HG03196 (cell line): ENCODE results near the gene PTPRS.

Experiments
- ATAC-seq: cut with Tn5 transposase; IDR thresholded peaks from one replicate; pipeline ENCODE4 v1.9.1; 2021; ENCODE audit not compliant: unreplicated experiment

PTPRS gene

DNA sequence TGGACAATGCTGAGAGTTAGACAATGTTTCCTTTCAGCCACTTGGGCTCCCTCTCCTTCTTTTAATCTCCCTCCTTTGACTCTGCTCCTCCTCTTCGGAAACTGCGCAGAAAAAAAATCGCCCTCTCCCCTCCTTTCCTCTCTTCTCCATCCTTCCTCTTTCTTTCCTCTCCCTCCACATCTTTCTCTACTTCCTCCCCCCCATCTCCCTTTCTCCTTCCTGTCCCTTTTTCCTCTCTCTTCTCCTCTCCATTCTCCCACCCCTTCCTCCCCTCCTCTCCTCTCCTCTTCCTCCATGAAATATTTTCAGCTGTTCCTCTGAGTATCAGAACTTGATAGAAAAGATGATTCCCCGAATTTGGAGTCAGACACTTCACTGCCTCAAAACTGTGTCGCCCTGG is 15.1 kb upstream of the PTPRS start:
- ATAC-seq: no peak

DNA sequence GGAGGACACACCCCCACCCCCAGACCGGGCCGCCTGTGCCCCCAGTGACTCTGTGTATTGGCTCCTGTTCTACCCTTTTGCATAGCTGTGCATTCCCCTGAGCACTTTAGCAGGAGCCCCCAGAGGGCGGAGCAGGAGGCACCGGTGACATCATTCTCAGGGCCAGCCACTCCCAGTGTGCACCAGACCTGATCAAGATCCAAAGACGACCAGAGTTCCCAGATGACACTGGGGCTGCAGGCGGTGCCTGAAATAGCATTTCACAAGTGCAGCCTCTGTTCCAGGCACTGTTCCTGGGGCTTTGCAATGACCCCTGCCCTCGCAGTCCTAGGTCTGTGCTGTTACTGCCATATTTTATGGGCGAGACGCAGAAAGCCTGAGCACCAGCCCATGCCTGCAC is 14.5 kb upstream of the PTPRS start:
- no peak for ATAC-seq

DNA sequence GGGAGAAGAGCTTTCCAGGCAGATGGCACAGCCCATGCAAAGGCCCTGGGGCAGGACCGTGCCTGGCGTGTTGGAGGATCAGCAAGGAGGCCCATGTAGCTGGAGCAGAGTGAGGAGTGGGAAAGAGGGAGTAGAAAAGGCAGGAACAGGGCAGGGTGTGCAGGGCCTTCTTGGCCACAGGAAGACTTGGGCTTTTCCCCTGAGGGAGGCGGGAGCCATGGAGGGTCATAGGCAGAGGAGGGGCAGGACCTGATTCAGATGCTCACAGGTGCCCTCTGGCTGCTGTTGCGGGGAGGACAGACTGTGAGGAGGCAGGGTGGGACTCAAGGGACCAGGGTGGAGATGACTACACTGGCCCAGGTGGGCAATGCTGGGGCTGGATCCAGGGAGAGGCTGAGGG is 13.8 kb upstream of the PTPRS start:
- ATAC-seq: no peak

DNA sequence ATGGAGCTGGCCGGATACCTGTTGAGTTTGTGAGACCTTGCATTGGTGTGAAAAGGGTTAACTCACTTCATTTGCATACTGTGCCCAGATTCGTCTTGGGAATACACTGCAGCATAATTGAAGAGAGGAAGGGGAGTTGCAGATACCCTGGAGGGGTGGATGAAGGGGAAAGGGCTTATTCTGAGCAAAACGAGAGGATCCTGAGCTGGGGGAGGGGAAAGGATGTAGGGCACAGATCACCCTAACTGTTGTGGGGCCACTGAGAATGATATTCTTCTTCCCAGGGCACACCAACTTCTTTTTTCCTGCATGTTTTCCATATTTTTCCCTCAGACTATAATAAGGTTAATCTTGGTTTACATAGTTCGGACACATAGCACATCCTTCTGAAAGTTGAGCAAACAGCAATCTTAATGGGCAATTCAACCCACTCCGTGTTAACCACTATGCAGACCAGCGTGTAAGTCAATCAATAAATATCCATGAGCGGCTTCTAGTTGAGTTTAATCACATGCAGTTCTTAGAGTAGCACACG is 11.7 kb upstream of the PTPRS start:
- no peak for ATAC-seq

DNA sequence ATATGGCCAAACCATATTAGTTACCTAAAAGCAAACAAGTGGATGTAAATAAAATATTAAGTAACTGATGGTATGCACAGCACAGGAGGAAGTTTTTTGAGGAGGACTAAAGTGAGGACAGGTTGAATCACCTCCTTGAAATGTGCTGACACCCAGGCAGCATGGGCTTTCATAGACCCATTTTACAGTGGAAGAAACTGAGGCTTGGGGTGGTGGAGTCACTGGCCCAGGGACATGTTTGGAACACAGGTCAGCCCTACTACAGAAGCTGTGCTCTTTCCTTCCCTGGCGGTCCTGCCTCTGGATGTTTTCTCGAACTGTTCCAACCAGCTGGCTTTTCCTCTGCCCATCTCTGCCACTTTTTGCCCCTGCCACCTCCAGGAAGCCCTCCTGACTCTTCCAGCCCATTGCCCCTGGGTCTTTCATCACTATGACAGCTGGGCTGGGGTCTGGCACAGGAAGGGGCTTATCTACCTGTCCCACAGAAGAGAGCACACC is 11.2 kb upstream of the PTPRS start:
- no peak for ATAC-seq

DNA sequence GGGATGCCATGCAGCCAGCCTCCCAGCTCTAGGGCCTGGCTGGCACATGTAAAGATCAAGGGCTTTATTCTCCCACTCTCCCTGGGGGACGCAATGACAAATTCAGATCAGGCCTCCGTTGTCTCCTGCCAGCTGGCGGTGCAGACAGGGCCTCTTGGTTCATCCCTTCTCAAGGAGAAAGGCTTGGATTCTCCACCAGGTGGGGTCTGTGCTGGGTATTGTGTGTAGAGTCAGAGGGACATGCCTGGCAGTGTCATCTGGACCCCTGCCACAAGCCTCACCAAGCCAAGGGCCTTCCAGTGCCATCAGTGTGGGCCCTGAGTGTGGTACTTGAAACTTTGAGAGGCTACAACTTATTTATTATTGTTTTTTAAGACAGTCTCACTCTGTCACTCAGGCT is 8.4 kb upstream of the PTPRS start:
- ATAC-seq: no peak

DNA sequence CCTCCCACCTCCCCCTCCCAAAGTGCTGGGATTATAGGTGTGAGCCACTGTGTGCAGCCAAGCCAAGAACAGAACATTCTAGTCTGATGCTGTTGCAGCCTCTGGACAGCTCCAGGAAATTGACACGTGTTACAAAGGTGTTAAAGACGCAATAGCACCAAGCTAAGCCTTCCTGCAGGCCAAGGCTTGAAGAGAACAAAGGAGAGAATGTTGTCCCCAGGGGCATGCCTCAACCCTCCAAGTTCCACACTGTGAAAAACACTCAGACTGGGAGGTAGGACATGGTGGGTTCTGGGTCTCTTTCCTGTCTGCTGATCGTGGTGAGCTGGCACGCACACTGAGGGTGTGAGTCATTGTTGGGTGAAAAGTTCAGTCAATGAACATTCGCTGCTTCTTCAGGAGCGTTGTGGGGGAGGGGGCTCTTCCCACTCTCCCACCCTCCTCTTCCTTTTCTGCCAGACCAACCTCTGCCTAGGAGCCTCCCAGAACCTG is 5.3 kb upstream of the PTPRS start:
- no peak for ATAC-seq

DNA sequence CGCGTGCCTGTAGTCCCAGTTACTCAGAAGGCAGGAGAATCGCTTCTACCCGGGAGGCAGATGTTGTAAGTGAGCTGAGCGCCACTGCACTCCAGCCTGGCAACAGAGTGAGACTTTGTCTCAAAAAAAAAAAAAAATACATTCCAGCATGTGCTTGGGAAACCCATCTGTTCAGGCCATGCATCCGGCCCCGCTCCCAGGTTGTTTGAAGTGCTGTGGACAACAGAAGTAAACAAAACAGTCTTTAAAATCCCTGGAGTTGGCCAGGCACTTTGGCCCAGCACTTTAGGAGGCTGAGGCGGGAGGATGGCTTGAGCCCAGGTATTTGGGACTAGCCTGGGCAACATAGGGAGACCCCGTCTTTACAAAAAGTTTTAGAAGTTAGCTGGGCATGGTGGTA is 3.2 kb upstream of the PTPRS start:
- ATAC-seq: no peak

DNA sequence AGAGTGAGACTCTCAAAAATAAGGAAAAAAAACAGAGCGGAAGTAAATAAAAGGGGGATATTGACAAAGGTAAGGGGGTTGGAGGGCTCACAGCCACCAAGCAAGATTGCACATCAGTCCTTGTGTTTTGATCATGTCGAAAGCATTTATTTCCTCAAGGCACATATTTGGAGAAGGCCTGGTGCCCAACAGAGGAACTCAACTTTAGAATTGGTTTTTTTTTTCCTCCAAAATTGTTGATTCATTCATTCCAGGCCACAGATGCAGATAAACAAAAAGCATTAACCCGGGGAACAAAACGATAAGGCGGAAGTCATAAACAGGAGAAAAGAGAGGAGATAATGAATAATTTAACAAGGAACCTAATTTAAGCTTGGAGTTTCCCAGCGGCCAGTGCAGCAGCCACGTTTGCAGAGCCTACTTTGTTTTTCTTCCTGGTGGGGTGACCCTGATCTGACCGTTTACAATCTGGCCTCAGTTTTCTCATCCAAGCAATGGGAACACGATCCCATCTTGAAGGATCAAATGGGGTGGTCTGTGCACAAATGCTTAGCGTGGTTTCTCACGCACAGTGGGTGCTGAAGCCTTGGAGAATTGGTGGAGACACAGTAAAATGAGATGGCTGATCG is 2.1 kb upstream of the PTPRS start:
- ATAC-seq: no peak

DNA sequence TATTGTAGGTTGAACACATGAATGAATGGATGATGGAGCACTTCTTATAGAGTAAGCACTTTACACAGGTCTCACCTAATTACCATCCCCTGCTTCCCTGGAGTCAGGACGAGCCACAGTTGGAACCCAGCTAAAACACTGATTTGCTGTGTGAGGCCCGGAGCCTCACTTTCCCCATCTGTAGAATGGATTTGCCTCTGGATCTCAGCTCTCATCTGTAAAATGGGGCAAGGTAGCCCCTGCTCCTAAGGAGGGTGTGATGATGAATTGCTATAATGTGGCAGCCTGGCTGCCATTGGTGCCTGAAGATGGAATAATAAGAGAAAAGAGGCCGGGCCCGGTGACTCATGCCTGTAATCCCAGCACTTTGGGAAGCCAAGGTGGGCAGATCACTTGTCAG is 1.4 kb upstream of the PTPRS start:
- ATAC-seq: no peak

DNA sequence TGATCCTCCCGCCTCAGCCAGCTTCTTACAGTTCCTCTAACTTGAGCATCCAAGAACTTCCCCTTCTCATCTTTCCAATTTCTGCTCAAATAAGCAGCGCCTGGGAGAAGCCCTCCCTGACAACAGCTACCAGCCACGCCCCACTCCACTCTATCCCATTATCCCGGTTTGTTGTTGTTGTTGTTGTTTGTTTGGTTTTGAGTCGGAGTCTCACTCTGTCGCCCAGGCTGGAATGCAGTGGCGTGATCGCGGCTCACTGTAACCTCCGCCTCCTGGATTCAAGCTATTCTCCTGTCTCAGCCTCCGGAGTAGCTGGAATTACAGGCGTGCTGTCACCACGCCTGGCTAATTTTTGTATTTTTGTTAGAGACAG is 822 bp upstream of the PTPRS start:
- no peak for ATAC-seq

DNA sequence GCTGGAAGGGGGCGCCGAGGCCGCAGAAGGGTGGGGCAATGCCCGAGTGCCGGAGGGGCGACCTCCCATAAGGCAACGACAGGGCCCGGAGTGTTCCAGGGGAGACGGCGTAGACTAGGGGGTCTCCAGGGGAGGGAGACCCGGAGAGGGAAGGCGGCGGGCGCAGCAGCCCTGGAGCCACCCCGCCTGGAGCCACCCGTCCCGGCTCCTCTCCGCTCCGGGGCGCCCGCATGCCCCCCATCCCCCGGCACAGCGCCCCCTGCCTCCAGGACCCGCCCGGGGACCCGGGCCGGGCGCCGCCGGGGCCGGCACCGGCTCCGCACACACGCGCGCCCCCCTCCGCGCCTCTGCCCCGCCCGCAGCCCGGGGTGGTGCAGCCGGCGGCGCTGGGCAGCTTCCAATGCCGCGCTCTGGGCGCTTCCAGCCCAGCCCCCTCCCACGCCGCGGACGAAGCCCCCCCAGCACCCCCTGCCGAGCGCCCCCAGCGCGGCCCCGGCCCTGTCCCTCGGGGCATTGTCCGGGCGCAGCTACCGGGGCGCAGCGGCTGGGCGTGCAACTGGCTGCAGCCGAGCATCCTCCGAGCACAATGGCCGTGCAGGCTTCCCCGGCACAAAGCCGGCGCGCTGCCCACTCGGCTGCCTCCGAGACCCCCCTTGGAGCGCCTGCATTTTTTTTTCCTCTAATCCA is 519 bp downstream of the PTPRS start:
- ATAC-seq: no peak

DNA sequence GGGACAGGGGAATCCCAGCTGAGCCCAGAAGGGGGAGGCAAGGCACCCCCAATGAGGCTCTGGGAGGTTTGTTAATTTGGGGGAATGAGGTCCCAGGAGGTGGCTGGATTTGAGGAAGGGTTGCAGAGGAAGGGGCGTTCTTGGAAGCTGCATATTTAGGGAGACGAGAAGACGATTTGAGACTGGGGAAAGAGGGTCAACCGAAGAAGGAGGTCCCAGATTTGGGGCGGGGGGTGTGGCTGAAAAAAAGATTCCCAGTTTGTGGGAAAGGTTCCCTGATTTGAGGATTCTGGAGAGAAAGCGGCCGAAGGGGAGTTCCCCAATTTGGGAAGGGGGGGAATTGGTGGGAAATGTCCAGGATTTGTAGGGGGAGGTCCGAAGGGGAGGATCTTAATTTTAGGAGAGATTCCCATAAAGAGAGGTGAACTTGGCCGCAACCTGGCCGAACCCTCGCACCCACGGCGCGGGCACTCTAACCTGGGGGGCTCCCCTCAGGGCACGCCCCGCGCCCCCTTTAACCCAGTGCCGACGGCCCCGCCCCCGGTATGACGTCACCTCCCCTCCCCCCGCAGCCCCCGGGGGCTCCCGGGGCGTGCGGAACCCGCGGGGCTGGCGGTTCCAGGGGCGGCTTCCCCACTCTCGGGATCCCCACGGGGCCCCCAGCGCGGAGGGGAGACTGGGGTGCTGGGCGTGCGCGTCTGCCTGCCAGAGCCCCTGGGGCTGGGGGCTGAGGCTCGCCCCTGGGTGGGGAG is 1.2 kb downstream of the PTPRS start:
- no peak for ATAC-seq

DNA sequence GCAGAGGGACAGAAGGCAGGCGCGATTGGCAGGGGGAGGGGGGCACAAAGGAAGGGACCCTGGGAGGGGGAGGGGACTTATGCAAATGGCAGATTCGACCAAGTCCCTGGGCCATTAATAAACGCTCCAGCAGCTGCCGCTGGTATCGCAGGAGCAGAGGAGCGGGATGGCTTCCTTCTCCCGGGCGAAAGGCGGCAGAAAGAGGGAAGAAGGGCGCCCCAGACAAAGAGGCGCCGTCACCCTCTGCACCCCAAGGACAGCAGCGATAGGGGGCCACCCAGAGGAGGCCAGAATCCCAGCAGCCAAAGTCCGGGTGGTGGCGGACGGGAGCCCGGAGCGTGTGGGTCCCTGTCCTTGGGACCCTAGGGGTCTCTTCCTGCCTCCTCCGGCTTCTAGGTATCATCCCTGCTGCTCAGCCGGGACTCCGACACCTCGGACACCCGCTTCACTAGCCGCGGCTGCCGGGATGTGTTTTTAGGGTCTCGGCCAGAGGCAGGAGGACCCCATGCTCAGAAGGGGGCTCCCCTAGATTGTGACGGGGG is 1.9 kb downstream of the PTPRS start:
- no peak for ATAC-seq

DNA sequence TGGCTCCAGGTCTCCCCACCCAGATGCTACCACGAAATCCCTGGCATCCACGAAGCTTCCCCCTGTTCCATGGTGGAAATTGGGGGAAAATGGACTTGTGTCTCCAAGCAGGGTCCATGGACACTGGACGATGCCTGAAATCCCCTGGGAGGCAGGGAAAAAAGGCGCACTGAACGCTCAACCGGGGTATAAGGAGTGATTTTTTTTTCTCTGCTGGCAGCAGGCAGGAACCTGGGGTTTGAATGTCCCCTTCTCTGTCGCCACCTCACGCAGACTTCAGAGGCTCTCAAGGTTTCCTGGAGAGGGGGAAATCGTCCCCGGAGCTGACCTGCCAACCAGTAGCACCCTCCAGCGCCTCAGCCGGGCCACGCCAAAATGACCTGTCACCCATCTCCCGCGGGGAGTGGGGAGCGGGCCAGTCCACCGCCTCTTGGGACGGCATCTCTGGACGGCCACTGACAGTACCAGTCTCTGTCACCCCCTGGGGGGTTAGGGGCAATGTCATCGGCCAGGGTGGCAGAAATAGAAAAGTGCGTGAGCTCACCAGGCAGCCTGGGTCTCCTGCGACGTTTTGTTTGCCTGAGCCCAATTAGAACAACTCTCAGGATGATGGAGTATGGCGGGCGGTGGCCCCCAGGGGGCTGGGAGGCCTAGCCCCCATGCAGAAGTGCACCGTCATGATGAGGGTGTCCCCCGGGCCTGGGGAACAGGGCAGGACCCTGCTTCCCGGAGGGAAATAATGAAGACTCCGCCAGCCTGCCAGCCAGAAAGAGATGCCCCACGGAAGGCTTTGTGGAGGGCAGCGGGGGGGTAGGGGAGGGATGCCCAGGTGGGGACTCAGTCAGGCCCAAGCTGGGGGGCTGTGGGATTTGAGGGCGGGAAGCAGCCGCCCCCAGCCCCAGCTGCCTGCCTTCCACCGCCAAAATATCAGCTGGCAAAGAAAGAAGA is 2.6 kb downstream of the PTPRS start:
- no peak for ATAC-seq

DNA sequence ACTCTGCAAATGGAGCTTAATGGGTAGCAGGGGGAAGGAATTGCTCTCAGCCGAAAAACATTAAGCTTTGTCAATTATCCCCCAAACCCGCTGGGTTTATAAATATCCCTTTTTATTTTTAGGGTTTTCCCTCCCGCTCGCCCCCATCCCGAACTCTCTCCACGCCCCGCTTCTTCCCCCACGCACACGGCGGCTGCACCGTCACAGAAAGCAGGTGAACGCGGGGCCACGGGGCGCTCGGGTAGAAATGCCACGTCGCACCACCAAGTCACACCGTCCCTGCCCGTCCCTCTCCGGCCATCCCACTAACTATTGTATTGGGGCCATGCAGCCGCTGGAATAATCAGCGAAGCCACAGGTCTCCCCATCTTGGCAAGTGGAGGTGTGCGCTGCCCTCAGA is 3.5 kb downstream of the PTPRS start:
- ATAC-seq: no peak

DNA sequence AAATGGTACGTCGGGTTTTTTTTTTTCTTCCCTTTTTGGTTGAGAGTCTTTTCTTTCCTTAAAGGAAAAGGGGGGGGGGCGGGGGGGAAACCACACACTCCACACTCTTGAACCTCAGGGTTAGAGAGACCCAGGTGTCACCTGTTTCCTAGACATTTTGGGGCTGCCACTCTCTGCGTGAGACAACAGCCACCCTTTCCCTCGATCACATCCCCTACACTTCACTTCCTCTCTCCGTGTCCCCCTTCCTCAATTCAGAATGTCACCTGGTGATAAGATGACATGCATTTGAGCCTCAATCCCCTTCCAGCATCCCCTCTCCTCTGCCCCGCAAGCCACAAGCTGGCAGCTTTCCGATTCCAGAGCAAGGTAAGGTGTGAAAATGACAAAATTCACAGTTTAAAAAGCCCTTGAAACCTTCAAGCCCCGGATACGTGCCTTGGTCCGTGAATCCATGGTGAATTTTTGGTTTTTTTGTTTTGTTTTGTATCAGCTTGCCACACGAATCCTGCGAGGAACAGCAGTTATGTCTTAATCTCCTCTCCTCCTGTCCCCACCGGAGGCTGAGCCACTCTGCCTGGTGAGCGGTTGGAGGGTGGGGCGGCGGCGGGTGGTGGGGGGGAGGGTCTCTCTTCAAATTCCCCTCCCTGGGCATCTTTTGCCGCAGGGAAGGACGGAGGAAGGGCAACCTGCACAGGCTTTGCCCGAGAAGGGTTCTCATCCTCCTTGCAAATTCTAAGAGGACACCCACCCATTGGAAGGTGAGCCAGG is 4.2 kb downstream of the PTPRS start:
- ATAC-seq: no peak

DNA sequence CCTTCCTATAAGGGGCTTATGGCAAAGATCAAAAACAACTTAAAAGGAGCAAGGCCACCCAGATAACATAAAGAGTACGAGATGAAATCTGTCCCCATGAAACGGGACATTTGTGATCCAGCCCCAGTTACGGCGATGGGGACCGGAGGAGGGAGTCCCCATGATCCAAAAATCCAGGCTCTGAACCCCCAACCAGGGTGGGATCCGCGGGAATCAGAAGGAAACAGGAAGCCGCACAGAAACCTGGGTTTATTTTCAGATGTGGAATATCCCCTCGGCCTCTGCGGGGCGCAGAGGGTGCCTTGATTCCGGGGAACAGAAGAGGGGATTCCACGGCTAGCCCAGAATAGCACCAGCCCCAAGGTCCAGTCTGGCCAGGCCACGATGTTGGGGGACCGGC is 5.0 kb downstream of the PTPRS start:
- ATAC-seq: no peak

DNA sequence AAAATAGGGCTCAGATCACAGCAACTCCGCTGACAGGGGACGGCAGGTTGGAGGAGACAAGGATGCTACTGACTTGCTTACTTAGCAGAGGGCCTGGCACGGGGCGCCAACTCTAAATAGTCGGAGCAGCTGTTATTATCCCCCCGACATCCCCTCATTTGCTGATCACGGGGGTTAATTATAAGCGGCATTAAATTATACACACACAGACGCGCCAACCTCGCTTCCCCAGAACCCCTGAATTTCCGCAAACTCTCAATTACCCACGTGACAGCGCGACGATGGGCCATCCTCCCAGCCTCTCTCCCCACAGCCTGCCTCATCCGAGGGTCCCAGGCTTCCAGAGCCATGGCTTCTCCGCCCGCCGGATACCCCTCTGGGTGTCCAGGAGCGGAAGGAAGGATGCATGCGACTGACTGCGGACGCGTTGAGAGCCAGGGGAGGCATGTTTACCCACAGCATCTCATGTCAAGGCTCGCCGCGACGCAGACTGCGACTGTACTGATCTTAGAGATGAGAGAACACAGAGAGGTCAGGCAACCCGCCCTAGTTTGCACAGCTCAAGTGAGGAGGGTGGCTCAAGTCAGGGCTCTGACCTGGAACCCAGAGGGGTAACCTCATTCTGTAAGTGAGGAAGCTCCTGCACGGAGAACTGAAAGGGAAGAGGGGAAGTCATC is 5.7 kb downstream of the PTPRS start:
- no peak for ATAC-seq
